Colonic mucosa (tissue), 4 donors: Measurements from ENCODE around the gene KAT6B. TPM values are rescaled to one million over a fixed set of nuclear protein-coding genes. Genes with fewer than 3 reads are reported as not detected.

ENCODE experiments used
- DNase-seq: peaks from one replicate; pipeline ENCODE4 v3.0.0-alpha.2; 2020
- H3K27ac ChIP-seq: fragments of 200-600 bp; one replicate; pipeline ENCODE4 v1.8.0; 2021
- H3K27me3 ChIP-seq: fragments of 200-600 bp; one replicate; pipeline ENCODE4 v1.8.0; 2021
- H3K36me3 ChIP-seq: fragments of 200-600 bp; one replicate; pipeline ENCODE4 v1.8.0; 2021
- H3K4me1 ChIP-seq: fragments of 200-600 bp; one replicate; pipeline ENCODE4 v1.8.0; 2021; ENCODE audit warnings: mild to moderate bottlenecking
- H3K4me3 ChIP-seq: fragments of 200-600 bp; one replicate; pipeline ENCODE4 v1.8.0; 2021
- H3K9ac ChIP-seq, 2 donors: one replicate each; pipeline ENCODE4 v1.7.0; 2013; ENCODE audit warnings: control low read depth in 2 of 2, low read depth in 2 of 2, low read length in 2 of 2
- H3K9me3 ChIP-seq: fragments of 200-600 bp; one replicate; pipeline ENCODE4 v1.8.0; 2021
- intact Hi-C: fragments of 100-400 bp; cut with DNase I; formaldehyde crosslinking; loops from one replicate; pipeline ENCODE4 v1.14.1; 2022
- total RNA-seq, 2 donors: library from RNA; stranded (reverse); fragmentation: NEBNext Ultra II Directional in 1 of 2; extraction: Animal tissue kit (Norgen Biotek cat#: 25700) in 1 of 2; gene quantifications; one replicate each; pipeline ENCODE4 v1.2.1, GENCODE V29; 2021
- TF ChIP-seq, protein P1 (sequence below): fragments of 200-600 bp; IDR thresholded peaks from one replicate; pipeline ENCODE4 v1.8.0; 2022; ENCODE audit warnings: antibody characterized with exemption, mild to moderate bottlenecking
- donor health status: healthy.
- donor health status: DM: no; HTN: no; CAD: no.
- donor health status: DM: no; HTN: no; CAD: no.

Gene KAT6B
- total RNA-seq, 2 donors from 2014 or later: 18.7 to 24.2 TPM

DNA sequence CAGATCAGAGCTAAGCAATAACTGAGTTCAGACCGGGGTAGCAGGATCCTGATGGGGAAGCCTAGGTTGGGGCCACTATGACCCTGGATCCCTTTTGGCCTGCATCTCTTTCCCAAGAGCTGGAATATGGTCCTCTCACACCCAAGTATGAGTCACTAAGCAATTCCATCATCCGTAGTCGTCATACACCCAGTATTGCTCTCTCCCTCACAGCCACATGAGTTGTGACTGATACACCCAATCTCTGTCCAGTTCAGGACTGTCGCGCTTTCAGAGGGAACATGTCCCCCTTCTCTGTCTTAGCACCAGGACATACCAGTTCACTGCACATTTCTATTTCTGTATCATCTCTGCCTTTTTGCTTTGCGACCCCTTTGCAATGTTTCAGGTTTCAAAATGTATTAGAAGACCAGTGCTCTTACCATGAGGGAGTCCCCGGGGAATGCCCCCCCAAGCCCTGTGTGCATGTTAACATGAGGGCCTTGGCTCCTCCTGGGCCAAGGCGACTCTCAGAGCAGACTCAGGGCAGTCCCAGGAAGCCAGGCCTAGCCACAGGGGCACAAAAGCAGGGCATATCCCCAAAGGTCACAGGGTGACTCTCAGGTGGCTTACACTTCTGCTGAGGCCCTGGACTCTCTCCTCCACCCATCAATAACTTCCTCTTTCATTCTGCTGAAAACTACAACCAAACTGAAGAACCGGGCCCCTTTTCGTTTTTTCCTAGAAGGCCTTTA is 209.7 kb downstream of the KAT6B start:
- Histone ChIP-seq H3K4me1 (no peaks in the 10 kb centered on the region), H3K9me3 (no peaks in the 10 kb centered on the region), H3K27ac (no peak overlapping the region), H3K9ac (no peak overlapping the region), H3K27me3 (no peaks in the 10 kb centered on the region), H3K4me3 (no peak overlapping the region), H3K36me3 (no peaks in the 10 kb centered on the region)
- no peak for DNase-seq
- intact Hi-C loops: no loop called here
- TF ChIP-seq, protein P1, sequence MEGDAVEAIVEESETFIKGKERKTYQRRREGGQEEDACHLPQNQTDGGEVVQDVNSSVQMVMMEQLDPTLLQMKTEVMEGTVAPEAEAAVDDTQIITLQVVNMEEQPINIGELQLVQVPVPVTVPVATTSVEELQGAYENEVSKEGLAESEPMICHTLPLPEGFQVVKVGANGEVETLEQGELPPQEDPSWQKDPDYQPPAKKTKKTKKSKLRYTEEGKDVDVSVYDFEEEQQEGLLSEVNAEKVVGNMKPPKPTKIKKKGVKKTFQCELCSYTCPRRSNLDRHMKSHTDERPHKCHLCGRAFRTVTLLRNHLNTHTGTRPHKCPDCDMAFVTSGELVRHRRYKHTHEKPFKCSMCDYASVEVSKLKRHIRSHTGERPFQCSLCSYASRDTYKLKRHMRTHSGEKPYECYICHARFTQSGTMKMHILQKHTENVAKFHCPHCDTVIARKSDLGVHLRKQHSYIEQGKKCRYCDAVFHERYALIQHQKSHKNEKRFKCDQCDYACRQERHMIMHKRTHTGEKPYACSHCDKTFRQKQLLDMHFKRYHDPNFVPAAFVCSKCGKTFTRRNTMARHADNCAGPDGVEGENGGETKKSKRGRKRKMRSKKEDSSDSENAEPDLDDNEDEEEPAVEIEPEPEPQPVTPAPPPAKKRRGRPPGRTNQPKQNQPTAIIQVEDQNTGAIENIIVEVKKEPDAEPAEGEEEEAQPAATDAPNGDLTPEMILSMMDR: no peak

DNA sequence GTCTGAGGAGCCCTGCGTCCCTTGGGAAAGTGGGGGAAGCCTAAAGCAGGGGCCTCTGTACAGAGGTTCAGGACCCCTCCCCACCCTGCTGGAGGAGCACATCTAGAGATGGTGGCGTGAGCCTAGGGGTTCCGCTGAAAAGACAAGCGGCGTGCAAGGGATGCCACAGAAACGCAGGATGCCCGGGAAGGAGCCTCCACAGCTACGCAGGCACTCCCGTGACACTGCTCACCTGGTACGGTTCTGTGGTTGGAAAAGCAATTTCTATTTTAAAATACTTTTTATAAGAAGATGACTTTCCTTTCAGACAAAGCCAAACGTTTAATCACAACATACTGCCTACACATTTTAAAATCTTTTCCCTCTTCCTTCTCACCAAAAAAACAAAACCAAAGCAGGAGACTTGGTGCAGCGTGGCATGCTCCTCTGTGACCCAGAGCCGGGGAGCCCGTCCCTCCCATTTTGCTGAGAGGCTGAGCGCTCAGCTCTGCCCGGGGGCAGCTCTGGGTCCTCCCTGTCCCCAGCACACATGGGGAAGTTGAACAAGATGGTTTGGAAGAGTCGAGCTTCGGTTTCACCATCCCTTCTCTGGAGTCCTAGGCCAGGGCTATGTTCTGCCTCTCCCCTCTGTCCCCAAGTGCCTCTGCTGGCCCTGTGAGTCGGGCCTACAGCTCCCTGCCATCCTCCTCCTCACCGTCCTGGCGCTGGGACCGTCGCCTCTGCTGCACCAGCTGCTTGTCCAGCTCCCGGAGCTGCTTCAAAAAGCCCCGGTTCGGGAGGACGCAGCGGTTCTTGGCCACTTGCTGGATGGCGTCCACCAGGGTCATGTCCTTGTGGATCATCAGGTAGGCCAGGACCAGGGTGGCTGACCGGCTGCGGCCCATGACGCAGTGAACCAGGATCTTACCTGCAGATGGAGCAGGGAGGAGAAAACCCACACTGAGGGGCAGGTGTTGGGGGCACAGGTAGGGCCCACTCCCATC is 211.1 kb downstream of the KAT6B start:
- H3K36me3 ChIP-seq: no peaks in the 10 kb centered on the region
- H3K9me3 ChIP-seq: no peaks in the 10 kb centered on the region
- TF ChIP-seq, protein P1: no peak
- DNase-seq: no peak
- no peak overlapping the region for H3K27ac ChIP-seq
- no peak overlapping the region for H3K4me3 ChIP-seq
- no peaks in the 10 kb centered on the region for H3K4me1 ChIP-seq
- no peak overlapping the region for H3K9ac ChIP-seq
- no peaks in the 10 kb centered on the region for H3K27me3 ChIP-seq
- intact Hi-C loops: no loop called here

DNA sequence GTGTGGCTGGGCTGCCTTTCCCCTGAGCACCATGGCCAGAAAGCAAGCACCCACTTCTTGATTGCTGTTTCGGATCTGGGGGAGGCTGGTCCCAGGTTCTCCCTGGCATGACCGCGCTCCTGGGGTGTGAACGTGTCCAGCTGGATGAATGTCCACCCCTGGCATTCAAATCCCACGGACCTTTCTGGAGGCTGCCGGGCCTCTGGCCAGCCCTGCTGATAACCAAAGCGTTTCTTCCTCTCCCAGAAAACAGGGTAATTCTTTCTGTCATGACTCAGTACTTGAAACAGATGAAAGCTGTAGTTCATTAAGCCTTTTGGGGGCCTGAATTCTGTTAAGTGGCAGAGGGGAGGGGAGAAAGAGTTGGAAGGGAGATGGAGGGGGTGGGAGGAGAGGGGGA is 211.9 kb downstream of the KAT6B start:
- Histone ChIP-seq H3K9ac (no peak overlapping the region), H3K4me1 (no peaks in the 10 kb centered on the region), H3K36me3 (no peaks in the 10 kb centered on the region), H3K9me3 (no peaks in the 10 kb centered on the region), H3K4me3 (no peak overlapping the region), H3K27ac (no peak overlapping the region), H3K27me3 (no peaks in the 10 kb centered on the region)
- TF ChIP-seq, protein P1: no peak
- intact Hi-C loops: no loop called here
- no peak for DNase-seq

DNA sequence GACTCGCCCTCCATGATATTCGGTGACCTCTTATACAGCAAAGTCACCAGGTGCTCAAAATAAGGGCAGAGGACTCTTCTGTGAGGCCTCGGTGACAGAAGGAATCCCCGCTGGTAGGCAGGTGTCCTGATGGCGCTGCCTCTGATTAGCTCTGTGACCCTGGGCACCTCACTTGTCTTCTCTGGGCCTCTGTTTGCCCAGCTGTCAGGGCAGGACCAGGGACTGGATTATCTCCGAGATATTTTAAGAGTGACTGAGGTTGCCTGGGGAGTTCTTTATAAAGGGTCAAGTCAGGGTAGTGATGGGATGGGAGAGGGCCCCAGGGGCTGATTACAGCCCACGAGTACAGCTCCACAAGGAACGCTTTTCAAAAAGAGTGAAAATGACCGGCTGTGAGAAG is 214.2 kb downstream of the KAT6B start:
- Histone ChIP-seq H3K4me1 (no peaks in the 10 kb centered on the region), H3K27me3 (no peaks in the 10 kb centered on the region), H3K27ac (no peak overlapping the region), H3K9me3 (no peaks in the 10 kb centered on the region), H3K9ac (no peak overlapping the region), H3K36me3 (no peaks in the 10 kb centered on the region), H3K4me3 (no peak overlapping the region)
- TF ChIP-seq, protein P1: no peak
- intact Hi-C loops: no loop called here
- DNase-seq: no peak

DNA sequence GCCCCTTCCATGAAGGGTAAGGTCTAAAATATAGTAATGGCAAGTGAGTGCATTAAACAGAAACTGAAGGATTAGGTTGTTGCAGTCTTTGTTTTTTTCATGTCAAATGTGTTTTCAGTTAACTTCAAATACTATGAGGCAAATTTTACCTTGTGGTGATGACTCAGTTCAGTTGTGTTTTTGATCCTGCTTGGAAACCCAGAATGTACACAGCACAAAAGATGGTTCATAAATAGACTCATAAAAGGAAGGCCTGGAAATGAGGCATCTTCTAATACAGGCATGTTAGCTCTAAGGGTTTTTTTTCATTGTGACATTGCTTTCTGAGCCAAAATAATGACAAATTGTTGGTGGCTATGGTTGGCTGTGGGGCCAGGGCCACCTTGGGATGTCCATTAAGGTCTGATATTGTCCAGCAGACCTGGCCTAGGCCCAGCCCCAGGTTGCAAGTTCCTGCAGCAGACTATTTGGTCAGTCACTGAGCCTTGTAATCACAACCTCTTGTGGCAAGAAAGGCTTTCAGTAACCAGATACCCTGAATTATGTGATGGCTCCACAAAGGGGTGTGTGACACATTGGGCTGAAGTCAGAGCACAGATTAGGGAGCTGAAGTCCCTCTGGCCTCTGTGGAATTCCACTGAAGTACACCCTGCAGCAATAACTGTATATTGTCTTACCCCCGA is 216.0 kb downstream of the KAT6B start:
- intact Hi-C loops: no loop called here
- Histone ChIP-seq H3K9ac (no peak overlapping the region), H3K4me3 (no peak overlapping the region), H3K27ac (no peak overlapping the region), H3K4me1 (no peaks in the 10 kb centered on the region), H3K36me3 (no peaks in the 10 kb centered on the region), H3K27me3 (no peaks in the 10 kb centered on the region), H3K9me3 (no peaks in the 10 kb centered on the region)
- no peak for DNase-seq
- TF ChIP-seq, protein P1: no peak
